Endothelial cell (in vitro differentiated cells): ENCODE results near the gene GRAMD1B. TPM values are rescaled to one million over a fixed set of nuclear protein-coding genes. Genes with fewer than 3 reads are reported as not detected.

ENCODE experiments used
- DNase-seq: peaks from one replicate; pipeline ENCODE4 v3.0.0; 2021; ENCODE audit warnings: low spot score
- H3K27ac Mint-ChIP-seq: one replicate; pipeline ENCODE4 v1.8.0; 2021; ENCODE audit warnings: mixed read lengths, inconsistent platforms; ENCODE audit not compliant: unreplicated experiment
- H3K27me3 Mint-ChIP-seq: one replicate; pipeline ENCODE4 v1.8.0; 2021; ENCODE audit warnings: mild to moderate bottlenecking, moderate library complexity, mixed read lengths, inconsistent platforms; ENCODE audit not compliant: unreplicated experiment
- H3K36me3 Mint-ChIP-seq: one replicate; pipeline ENCODE4 v1.8.0; 2021; ENCODE audit warnings: mild to moderate bottlenecking, low read depth, mixed read lengths, inconsistent platforms; ENCODE audit not compliant: unreplicated experiment
- H3K4me1 Mint-ChIP-seq: one replicate; pipeline ENCODE4 v1.8.0; 2021; ENCODE audit warnings: mild to moderate bottlenecking, mixed read lengths, inconsistent platforms; ENCODE audit not compliant: unreplicated experiment
- H3K4me3 Mint-ChIP-seq: one replicate; pipeline ENCODE4 v1.8.0; 2021; ENCODE audit warnings: mild to moderate bottlenecking, mixed read lengths, inconsistent platforms; ENCODE audit not compliant: unreplicated experiment
- H3K9me3 Mint-ChIP-seq: one replicate; pipeline ENCODE4 v1.8.0; 2021; ENCODE audit warnings: mixed read lengths, inconsistent platforms; ENCODE audit not compliant: unreplicated experiment
- CTCF ChIP-seq: fragments of 200-600 bp; sonication (generic); IDR thresholded peaks from one replicate; pipeline ENCODE4 v1.5.0; 2021; ENCODE audit warnings: antibody characterized with exemption; ENCODE audit not compliant: unreplicated experiment
- total RNA-seq: library from RNA; stranded (reverse); fragmentation: NEBNext Ultra II Directional; extraction: Animal tissue kit (Norgen Biotek cat#: 25700); gene quantifications from one replicate; pipeline ENCODE4 v1.2.1, GENCODE V29; 2021; ENCODE audit not compliant: unreplicated experiment

Gene GRAMD1B
- total RNA-seq, 1 donor from 2014 or later, result 49.6 TPM

DNA sequence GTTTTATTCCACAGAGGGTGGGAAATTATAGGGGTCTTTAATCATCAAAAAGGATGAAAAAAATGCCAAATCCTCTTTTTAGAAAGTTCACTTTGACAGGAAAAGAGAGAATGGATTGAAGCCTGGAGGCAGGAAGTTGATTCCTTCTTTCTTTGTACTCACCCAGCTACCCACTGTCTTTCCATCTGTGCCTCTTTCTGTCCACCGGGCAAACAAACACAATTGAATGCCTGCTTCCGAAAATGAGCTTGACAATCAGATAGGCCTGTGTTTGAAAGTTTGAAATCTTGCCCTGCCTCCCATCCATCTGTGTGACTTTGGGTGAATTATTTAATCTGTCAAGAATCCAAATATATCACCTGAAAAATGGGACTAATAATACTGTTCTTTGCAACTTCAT lies 143.2 kb downstream of the GRAMD1B start:
- Mint-ChIP-seq H3K27me3 (peaks cover 15% of the 10 kb centered on the region), H3K4me3 (no peak overlapping the region), H3K36me3 (peaks cover 6% of the 10 kb centered on the region), H3K9me3 (no peaks in the 10 kb centered on the region), H3K27ac (no peak overlapping the region), H3K4me1 (peaks cover 62% of the 10 kb centered on the region)
- TF ChIP-seq CTCF, result no peak
- no peak for DNase-seq

GRCh38 chr11:123575441-123575840 lies 145.4 kb downstream of the GRAMD1B start:
- no peak for DNase-seq

DNA sequence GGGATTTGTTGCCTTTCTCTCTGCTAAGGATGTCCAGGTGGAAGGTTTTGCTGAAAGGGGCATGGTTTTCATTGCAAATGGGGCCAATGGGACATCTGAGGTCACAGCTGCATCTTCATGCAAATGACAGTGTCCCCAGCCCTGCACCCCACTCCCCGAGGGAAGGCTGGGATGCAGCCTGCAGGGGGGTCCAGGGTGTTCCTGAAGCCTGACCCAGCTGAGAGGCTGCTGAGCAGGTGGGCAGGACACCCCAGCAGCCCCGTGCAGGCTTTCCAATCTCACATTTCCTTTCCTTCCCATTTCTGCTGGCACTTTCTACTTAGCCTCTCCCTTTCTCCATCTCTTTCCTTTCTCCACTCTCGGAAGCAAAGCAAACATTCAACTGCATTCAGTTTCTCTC lies 146.0 kb downstream of the GRAMD1B start:
- DNase-seq, result no peak
- Mint-ChIP-seq H3K36me3 (peaks cover 11% of the 10 kb centered on the region), H3K9me3 (no peaks in the 10 kb centered on the region), H3K4me3 (no peak overlapping the region), H3K4me1 (peaks cover 65% of the 10 kb centered on the region), H3K27me3 (peaks cover 14% of the 10 kb centered on the region), H3K27ac (peak overlapping the region; percentile 42)
- TF ChIP-seq CTCF, result no peak

More at GRCh38 chr11:123575441-123575840, 145.4 kb downstream of the GRAMD1B start:
- Mint-ChIP-seq H3K27ac (no peak overlapping the region), H3K9me3 (no peaks in the 10 kb centered on the region), H3K4me1 (peaks cover 65% of the 10 kb centered on the region), H3K36me3 (peaks cover 11% of the 10 kb centered on the region), H3K4me3 (no peak overlapping the region), H3K27me3 (peaks cover 18% of the 10 kb centered on the region)
- TF ChIP-seq CTCF, result no peak

DNA sequence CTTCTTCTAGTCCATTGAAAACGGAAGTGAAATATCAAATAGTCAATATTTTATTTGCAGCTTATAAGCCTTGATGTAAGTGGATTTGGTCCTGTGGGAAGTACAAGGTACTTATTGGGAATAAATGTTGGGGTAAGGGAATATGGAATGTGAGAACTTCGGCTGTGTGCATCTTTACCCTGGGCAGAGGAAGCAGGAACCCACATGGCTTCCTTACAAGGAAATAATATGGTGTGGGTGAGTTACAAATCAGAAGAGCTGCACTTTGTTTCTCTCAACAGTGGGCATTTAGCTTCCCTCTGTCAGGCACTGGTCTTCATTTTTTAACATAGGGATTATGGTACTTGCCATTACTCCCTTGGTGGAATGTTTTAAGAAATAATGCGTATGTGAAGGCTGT lies 146.4 kb downstream of the GRAMD1B start:
- H3K36me3 Mint-ChIP-seq, result peaks cover 11% of the 10 kb centered on the region
- H3K4me3 Mint-ChIP-seq, result no peak overlapping the region
- peak overlapping the region; percentile 42 for H3K27ac Mint-ChIP-seq
- DNase-seq, result no peak
- H3K4me1 Mint-ChIP-seq, result peaks cover 63% of the 10 kb centered on the region
- no peaks in the 10 kb centered on the region for H3K9me3 Mint-ChIP-seq
- no peak for TF ChIP-seq CTCF
- H3K27me3 Mint-ChIP-seq, result peaks cover 14% of the 10 kb centered on the region

GRCh38 chr11:123577081-123577598 lies 147.1 kb downstream of the GRAMD1B start:
- peaks cover 11% of the 10 kb centered on the region for H3K36me3 Mint-ChIP-seq
- DNase-seq, result peak; percentile 91
- no peak overlapping the region for H3K27ac Mint-ChIP-seq
- peaks cover 14% of the 10 kb centered on the region for H3K27me3 Mint-ChIP-seq
- TF ChIP-seq CTCF, result peak; percentile 90
- no peaks in the 10 kb centered on the region for H3K9me3 Mint-ChIP-seq
- peaks cover 57% of the 10 kb centered on the region for H3K4me1 Mint-ChIP-seq
- no peak overlapping the region for H3K4me3 Mint-ChIP-seq
